Cerebellar nuclear complex (tissue), 1 donor: Measurements from ENCODE around the gene LCP1.

Source experiments
- DNase-seq, 2 experiments: peaks; one replicate each; lab custom pipeline; 2025; lab: John Stamatoyannopoulos, UW

The LCP1 gene

DNA sequence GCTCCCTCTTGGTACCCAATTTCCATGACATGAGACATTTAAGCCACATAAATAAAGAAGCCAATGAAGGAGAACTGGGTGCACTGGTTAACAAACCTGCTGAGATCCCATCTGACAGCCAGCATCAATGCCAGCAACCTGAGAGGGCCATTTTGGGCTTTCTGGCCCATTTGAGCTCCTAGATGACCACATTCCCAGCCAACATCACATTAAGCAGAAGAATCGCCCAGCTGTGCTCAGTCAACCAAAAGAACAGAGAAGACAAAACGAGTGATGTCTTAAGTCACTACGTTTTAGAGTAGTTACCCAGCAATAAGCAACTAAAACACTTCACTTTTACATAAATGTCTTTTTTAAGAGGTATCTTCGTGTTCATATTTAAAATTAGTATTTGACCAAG, 21.9 kb downstream of the LCP1 start:
- peak; percentile 8 to 29 for DNase-seq

GRCh38 chr13:46158983-46159382, 23.0 kb downstream of the LCP1 start:
- DNase-seq = no peak

GRCh38 chr13:46158222-46158621, 23.8 kb downstream of the LCP1 start:
- no peak for DNase-seq

DNA sequence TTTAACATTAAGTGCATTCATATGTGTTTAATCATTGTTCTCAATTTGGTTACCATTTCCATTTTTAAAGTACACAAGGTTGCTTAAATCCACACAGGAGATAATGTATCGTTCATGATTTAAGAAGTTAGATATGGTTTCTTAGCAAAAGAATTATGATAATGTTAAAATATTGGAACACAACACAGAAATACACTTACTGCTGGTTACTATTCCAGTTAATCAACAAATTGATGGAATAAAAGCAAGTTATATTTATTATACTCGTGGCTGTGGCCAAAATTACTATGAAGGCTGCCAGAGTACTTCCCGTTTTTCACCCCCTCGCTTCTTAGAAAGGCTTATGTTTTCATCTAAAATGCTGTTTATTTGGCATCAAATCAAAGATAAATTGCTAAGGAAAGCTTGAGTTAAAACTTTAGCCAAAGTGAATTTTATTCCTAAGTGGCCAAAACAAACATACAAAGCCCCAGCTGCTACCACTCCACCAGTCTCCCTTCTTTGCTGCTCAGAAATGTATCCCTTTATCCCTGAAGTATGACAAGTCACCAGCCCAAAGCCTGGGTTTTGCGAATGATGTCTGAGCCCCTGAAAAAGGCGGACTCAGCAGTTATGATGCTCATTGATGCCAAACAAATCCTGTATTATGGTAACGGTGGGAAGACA, 27.7 kb downstream of the LCP1 start:
- no peak for DNase-seq

- no peak for DNase-seq
Observed at GRCh38 chr13:46152627-46153328, 29.2 kb downstream of the LCP1 start.

GRCh38 chr13:46150134-46150693, 31.8 kb downstream of the LCP1 start:
- no peak for DNase-seq

DNA sequence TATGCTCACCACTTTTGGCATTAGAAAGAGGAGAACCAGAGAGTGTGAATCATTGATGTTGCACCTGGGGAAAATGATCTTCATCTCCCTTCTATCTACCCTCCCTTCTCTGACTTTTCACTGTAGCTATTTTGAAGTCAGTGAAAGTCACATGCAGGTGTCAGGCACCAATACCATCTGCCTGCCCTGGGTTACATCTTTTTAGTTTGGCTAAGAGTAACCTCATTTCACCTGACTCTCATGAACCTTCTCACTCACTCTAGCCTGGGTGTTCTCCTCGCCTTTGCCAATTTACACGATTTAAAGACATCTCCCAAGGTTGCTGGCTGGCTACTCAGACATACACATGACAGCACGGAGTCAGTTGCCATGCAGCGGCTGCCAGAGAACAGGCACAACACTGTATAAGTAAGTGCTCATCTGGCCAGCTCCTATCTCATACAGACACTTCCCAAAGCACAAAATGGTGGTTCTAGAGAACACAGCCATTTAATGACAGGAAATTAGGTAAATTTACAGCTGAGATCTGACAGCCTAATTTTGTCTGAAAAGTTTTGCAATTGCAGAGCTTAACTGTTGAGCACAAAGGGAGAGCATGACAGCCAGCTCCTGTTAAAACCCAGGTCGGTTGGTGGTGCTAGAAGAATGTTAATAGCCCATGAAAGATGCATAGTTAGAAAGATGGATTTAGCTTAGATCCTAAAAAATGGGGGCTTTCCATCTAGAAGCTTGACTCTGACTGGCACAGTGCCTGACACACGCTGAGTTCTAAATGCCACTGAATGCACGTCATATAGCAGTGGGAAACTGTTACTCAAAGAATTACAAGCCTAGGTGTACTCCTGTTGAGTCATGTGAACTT, 32.5 kb downstream of the LCP1 start:
- no peak for DNase-seq

DNA sequence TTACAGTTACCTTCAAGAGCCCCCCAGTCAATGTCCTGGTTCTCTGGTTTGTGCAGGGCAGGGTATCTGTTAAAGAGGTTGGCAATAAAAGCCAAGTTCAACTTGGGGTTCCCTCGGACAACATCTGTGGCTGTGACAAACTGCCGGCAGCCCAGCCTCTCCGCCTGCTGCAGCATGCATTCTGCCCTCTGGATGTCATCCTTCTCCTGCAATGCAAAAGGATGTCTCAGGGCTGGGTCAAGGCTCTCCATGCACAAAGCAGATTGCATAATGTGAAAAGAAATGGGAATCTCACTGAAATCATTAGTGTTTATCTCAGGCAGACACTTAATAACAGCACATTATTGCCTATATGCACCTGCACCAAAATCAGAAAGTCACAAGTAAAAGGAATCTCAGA, 35.1 kb downstream of the LCP1 start:
- no peak for DNase-seq

DNA sequence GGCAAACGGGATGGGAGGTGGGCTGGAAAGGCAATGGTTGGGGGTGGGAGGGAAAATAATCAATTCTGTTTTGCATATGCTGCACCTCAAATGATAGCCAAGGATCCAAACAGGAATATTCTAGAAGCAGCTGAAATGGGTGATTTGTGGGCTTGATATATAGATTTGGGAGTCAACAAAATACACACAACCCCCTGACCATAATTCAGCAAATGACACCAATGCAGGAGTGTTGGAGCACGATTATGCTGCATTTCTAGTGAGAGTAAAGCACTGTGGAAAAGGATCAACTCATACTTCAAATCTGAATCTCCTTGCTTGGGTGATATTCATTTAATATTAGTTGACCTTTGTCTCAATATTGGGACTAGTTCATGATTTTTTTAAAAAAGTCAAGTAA, 36.0 kb downstream of the LCP1 start:
- DNase-seq = no peak

DNA sequence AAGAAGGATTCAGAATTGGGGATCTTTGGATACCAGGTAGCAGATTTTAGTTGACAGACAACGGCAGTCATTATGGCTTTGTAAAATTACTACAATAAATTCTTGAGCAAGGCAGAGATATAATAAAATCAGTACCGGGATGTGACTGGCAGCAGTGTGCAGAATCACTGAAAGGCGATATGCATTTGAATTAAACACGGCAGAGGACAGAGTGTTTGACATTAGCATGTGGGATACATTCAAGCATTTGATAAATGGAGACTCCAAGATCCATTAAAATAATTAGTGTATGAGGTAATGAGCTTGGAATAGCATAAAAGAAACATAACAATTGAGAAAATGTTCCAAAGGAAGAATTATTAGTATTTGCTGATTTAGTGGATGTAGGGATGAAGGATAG, 36.8 kb downstream of the LCP1 start:
- no peak for DNase-seq

- no peak for DNase-seq
Observed at GRCh38 chr13:46143184-46143701, 38.7 kb downstream of the LCP1 start.

DNA sequence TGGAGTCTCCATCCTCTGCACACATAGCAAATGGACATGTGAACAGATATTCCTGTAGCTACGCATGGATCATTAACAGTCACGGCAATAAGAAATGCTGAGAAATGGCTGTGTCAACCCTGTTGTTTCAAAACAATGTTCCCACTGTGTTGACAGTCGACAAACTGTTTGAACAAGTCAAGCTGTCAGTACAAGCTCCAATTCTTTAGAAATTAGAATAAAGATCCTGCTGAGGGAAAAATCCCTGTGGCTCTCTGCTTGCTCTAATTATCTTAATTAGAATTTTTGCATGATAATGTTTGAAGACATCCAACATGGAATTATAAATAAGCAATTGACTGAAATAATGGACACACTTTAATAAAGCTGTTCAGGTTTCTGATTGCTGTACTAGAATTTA, 39.2 kb downstream of the LCP1 start:
- DNase-seq = no peak

GRCh38 chr13:46140044-46140443, 41.9 kb downstream of the LCP1 start:
- DNase-seq = no peak

DNA sequence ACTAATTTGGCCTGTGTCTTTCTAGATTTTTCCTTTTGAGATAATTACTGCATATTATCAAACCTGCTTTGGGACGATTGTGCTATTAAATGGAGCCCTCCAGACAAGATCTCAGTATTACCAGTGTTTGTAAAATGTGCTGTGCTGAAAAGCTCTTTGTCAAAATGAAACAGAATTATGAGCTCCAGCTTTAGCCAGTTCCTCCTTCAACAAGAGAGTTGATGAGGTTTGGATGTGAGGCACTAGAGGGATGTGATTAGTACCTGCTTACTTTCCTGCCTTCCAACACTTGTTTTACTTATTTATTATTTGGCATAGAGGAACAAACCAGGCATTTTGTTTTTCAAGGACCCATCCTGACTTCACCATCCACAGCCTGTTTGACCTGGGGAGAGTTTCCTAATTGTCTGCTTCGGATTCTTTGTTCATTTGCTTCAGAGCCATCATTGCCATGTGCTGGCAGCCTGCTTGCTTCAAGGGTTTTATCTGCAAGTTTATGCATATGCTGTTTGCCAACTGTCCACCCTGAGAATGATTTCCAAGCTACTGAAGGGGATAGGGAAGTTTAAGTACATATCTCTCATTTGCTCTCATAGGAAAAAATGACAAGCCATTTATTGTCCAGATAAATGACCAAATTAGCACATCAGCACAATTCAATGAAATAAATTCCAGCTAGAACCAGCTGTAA, 44.2 kb downstream of the LCP1 start:
- DNase-seq = no peak

GRCh38 chr13:46136688-46137087, 45.3 kb downstream of the LCP1 start:
- DNase-seq = no peak

- DNase-seq = no peak
Observed at GRCh38 chr13:46134961-46135522, 46.9 kb downstream of the LCP1 start.

- DNase-seq = no peak
Observed at GRCh38 chr13:46134494-46134893, 47.5 kb downstream of the LCP1 start.

- DNase-seq = no peak
Observed at GRCh38 chr13:46132109-46132508, 49.9 kb downstream of the LCP1 start.

DNA sequence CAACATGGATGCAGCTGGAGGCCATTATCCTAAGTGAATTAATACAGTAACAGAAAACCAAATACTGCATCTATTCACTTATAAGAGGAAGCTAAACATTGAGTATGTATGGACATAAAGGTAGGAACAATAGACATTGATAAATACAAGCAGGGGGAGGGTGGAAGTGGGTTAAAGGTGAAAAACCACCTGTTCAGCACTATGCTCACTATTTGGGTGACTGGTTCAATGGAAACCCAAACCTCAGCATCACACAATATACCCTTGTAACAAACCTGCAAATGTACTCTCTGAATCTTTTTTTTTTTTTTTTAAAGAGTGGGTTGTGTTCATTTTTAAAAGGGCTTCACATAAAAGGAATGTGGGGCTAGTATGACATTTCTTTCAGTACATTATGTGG, 50.3 kb downstream of the LCP1 start:
- no peak for DNase-seq

- no peak for DNase-seq
Observed at GRCh38 chr13:46129955-46130618, 51.9 kb downstream of the LCP1 start.

GRCh38 chr13:46129124-46129523, 52.9 kb downstream of the LCP1 start:
- no peak for DNase-seq
